ENCODE data around the gene ZSWIM6. TPM values are rescaled to one million over a fixed set of nuclear protein-coding genes. Genes with fewer than 3 reads are reported as not detected.

ZSWIM6 gene
- polyA plus RNA-seq, 3 donors, result 1.7 to 33.5 (median 2.7) TPM

GRCh38 chr5:61440086-61440485, 108.0 kb downstream of the ZSWIM6 start:
- Histone ChIP-seq H3K9me3 (replicated peaks in 1 of 2; ENCODE audit: control insufficient read depth in 1 of 2, insufficient read depth in 1 of 2, low read length in 2 of 2) (peaks cover 14 to 28% of the 10 kb centered on the region in 2 donors), H2AFZ (ENCODE audit: insufficient read depth, low read depth, low read length, poor library complexity, severe bottlenecking) (no peak overlapping the region), H3K4me2 (replicated peaks; ENCODE audit: extremely low read depth, low read length, poor library complexity, severe bottlenecking) (no peak overlapping the region), H3K79me2 (ENCODE audit: insufficient read depth, low read length) (peaks cover 90% of the 10 kb centered on the region), H3K9ac (ENCODE audit: insufficient read depth, low read length, poor library complexity, severe bottlenecking) (no peak overlapping the region), H3K36me3 (replicated peaks in 1 of 2; ENCODE audit: control insufficient read depth in 1 of 2, insufficient read depth in 2 of 2, low read length in 2 of 2) (peaks cover 0 to 19% of the 10 kb centered on the region in 2 donors), H4K20me1 (ENCODE audit: insufficient read depth, low read length) (peaks cover 96% of the 10 kb centered on the region), H3K27ac (ENCODE audit: low read depth in 1 of 2, low read length in 2 of 2) (no peak overlapping the region), H3K4me1 (ENCODE audit: control insufficient read depth in 1 of 2, insufficient read depth in 2 of 2, low read length in 2 of 2) (no peaks in the 10 kb centered on the region), H3K4me3 (replicated peaks in 1 of 3; ENCODE audit: low read depth in 2 of 3, low read length in 3 of 3) (no peak overlapping the region), H3K27me3 (ENCODE audit: control insufficient read depth in 2 of 2, insufficient read depth in 2 of 2, low read length in 2 of 2) (no peaks in the 10 kb centered on the region)
- intact Hi-C loops (cut with micrococcal nuclease), result no loop called here
- H3K9me3 Mint-ChIP-seq, result peaks cover 13 to 25% (median 18%) of the 10 kb centered on the region in 7 donors
- H3K4me3 Mint-ChIP-seq, result no peak overlapping the region
- WGBS (ENCODE audit: insufficient coverage), result no CpG with 5 or more reads among the region's 3 CpGs
- TF ChIP-seq CTCF (IDR thresholded peaks at IDR 0.05), result no peak
- no peak overlapping the region for H3K27ac Mint-ChIP-seq
- H3K4me1 Mint-ChIP-seq, result peaks cover 1% of the 10 kb centered on the region
- DNase-seq, result no peak
- H3K36me3 Mint-ChIP-seq, result peaks cover 4 to 12% of the 10 kb centered on the region in 2 donors
- no peaks in the 10 kb centered on the region for H3K27me3 Mint-ChIP-seq (ENCODE audit: low read depth in 3 of 3)

- Histone ChIP-seq H3K4me3 (replicated peaks in 1 of 3; ENCODE audit: low read depth in 2 of 3, low read length in 3 of 3) (no peak overlapping the region), H3K36me3 (replicated peaks in 1 of 2; ENCODE audit: control insufficient read depth in 1 of 2, insufficient read depth in 2 of 2, low read length in 2 of 2) (peaks cover 0 to 23% of the 10 kb centered on the region in 2 donors), H4K20me1 (ENCODE audit: insufficient read depth, low read length) (peaks cover 95% of the 10 kb centered on the region), H2AFZ (ENCODE audit: insufficient read depth, low read depth, low read length, poor library complexity, severe bottlenecking) (no peak overlapping the region), H3K27ac (ENCODE audit: low read depth in 1 of 2, low read length in 2 of 2) (no peak overlapping the region), H3K27me3 (ENCODE audit: control insufficient read depth in 2 of 2, insufficient read depth in 2 of 2, low read length in 2 of 2) (no peaks in the 10 kb centered on the region), H3K4me1 (ENCODE audit: control insufficient read depth in 1 of 2, insufficient read depth in 2 of 2, low read length in 2 of 2) (no peaks in the 10 kb centered on the region), H3K9ac (ENCODE audit: insufficient read depth, low read length, poor library complexity, severe bottlenecking) (no peak overlapping the region), H3K79me2 (ENCODE audit: insufficient read depth, low read length) (peaks cover 89% of the 10 kb centered on the region), H3K9me3 (replicated peaks in 1 of 2; ENCODE audit: control insufficient read depth in 1 of 2, insufficient read depth in 1 of 2, low read length in 2 of 2) (peaks cover 14 to 28% of the 10 kb centered on the region in 2 donors), H3K4me2 (replicated peaks; ENCODE audit: extremely low read depth, low read length, poor library complexity, severe bottlenecking) (no peak overlapping the region)
- intact Hi-C loops (cut with micrococcal nuclease), result no loop called here
- peaks cover 6 to 12% of the 10 kb centered on the region in 2 donors for H3K36me3 Mint-ChIP-seq
- peaks cover 13 to 25% (median 18%) of the 10 kb centered on the region in 7 donors for H3K9me3 Mint-ChIP-seq
- peaks cover 1% of the 10 kb centered on the region for H3K4me1 Mint-ChIP-seq
- H3K27me3 Mint-ChIP-seq (ENCODE audit: low read depth in 3 of 3), result no peaks in the 10 kb centered on the region
- DNase-seq, result no peak
- WGBS (ENCODE audit: insufficient coverage), result 100% methylated on average over 1 of the region's 3 CpGs
- H3K4me3 Mint-ChIP-seq, result no peak overlapping the region
- peak overlapping the region in 1 of 7 donors; percentile 33 for H3K27ac Mint-ChIP-seq
- TF ChIP-seq CTCF (IDR thresholded peaks at IDR 0.05), result no peak
Observed at GRCh38 chr5:61440596-61440995, 108.5 kb downstream of the ZSWIM6 start.
